Osteocyte (in vitro differentiated cells): ENCODE data around the gene ZFHX3. TPM values are rescaled to one million over a fixed set of nuclear protein-coding genes. Genes with fewer than 3 reads are reported as not detected.

Experiments used
- DNase-seq: peaks from one replicate; pipeline ENCODE4 v3.0.0; 2021; ENCODE audit warnings: mixed read lengths; ENCODE audit not compliant: unreplicated experiment; ENCODE audit errors: extremely low spot score
- H3K27ac Mint-ChIP-seq: one replicate; pipeline ENCODE4 v1.8.0; 2021; ENCODE audit warnings: mild to moderate bottlenecking, mixed read lengths; ENCODE audit not compliant: unreplicated experiment
- H3K27me3 Mint-ChIP-seq: one replicate; pipeline ENCODE4 v1.8.0; 2021; ENCODE audit warnings: mixed read lengths; ENCODE audit not compliant: unreplicated experiment
- H3K36me3 Mint-ChIP-seq: one replicate; pipeline ENCODE4 v1.8.0; 2021; ENCODE audit warnings: mixed read lengths; ENCODE audit not compliant: unreplicated experiment
- H3K4me1 Mint-ChIP-seq: one replicate; pipeline ENCODE4 v1.8.0; 2021; ENCODE audit warnings: mixed read lengths; ENCODE audit not compliant: unreplicated experiment
- H3K4me3 Mint-ChIP-seq: one replicate; pipeline ENCODE4 v1.8.0; 2021; ENCODE audit warnings: mild to moderate bottlenecking, moderate library complexity, mixed read lengths; ENCODE audit not compliant: unreplicated experiment
- H3K9me3 Mint-ChIP-seq: one replicate; pipeline ENCODE4 v1.8.0; 2021; ENCODE audit warnings: mixed read lengths; ENCODE audit not compliant: unreplicated experiment
- total RNA-seq: library from RNA; stranded (reverse); gene quantifications from 2 replicates; pipeline ENCODE4 v1.2.1, GENCODE V29; 2021
- TF ChIP-seq, protein P1 (sequence below): fragments of 200-600 bp; sonication (generic); IDR thresholded peaks from 2 replicates; pipeline ENCODE4 v1.5.0; 2021; ENCODE audit warnings: antibody characterized with exemption, mild to moderate bottlenecking, moderate library complexity

Gene ZFHX3
- total RNA-seq, 1 donor from 2014 or later: 89.1 TPM

GRCh38 chr16:73054498-73054812 is 6.5 kb upstream of the ZFHX3 start:
- DNase-seq: no peak
- Mint-ChIP-seq H3K9me3 (no peaks in the 10 kb centered on the region), H3K36me3 (peaks cover 6% of the 10 kb centered on the region), H3K27ac (no peak overlapping the region), H3K4me1 (peaks cover 10% of the 10 kb centered on the region), H3K27me3 (no peaks in the 10 kb centered on the region), H3K4me3 (peak overlapping the region; percentile 100)
- TF ChIP-seq, protein P1, sequence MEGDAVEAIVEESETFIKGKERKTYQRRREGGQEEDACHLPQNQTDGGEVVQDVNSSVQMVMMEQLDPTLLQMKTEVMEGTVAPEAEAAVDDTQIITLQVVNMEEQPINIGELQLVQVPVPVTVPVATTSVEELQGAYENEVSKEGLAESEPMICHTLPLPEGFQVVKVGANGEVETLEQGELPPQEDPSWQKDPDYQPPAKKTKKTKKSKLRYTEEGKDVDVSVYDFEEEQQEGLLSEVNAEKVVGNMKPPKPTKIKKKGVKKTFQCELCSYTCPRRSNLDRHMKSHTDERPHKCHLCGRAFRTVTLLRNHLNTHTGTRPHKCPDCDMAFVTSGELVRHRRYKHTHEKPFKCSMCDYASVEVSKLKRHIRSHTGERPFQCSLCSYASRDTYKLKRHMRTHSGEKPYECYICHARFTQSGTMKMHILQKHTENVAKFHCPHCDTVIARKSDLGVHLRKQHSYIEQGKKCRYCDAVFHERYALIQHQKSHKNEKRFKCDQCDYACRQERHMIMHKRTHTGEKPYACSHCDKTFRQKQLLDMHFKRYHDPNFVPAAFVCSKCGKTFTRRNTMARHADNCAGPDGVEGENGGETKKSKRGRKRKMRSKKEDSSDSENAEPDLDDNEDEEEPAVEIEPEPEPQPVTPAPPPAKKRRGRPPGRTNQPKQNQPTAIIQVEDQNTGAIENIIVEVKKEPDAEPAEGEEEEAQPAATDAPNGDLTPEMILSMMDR: no peak

- Mint-ChIP-seq H3K4me1 (peaks cover 9% of the 10 kb centered on the region), H3K27me3 (no peaks in the 10 kb centered on the region), H3K27ac (no peak overlapping the region), H3K4me3 (peak overlapping the region; percentile 100), H3K9me3 (no peaks in the 10 kb centered on the region), H3K36me3 (peaks cover 6% of the 10 kb centered on the region)
- no peak for DNase-seq
- TF ChIP-seq, protein P1: peak; percentile 36
These were observed 6.2 kb upstream of the ZFHX3 start for GRCh38 chr16:73054125-73054484.

DNA sequence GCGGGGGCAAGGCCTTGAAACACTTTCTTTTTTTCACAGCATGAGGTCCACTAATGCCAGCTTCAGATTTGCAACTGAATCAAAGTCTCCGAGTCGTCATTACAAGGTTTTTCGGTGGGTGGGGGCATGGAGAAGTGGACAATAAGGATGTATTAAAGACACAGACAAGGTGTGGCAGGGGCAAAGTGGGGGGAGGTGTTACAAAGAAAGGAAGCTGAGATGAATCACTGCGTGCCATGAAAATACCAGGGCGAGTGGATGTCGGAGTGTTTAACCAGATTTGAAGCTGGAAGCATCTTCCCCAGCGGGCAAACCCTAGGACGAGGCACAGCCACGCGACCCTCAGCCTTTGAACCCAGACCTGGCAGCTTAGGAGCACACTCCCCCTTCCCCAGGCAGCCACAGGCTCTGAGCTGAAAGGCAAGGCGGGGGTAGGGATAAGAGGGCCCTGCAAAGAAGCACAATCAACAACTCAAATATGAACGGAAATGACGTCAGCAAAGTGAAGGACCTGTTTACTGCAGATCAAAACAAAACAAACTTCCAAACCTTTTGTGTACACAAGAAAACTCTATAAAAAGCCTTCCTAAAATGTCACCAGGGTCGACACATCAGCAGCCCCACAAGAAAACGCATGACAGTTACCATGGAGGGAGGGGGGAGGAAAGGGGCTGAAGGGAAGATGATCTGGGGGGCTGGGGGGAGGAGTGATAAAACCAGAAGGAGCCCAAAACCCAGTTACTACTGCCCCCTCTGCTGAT is 5.6 kb upstream of the ZFHX3 start:
- Mint-ChIP-seq H3K27ac (no peak overlapping the region), H3K4me3 (no peak overlapping the region), H3K36me3 (peaks cover 6% of the 10 kb centered on the region), H3K9me3 (no peaks in the 10 kb centered on the region), H3K4me1 (peaks cover 9% of the 10 kb centered on the region), H3K27me3 (no peaks in the 10 kb centered on the region)
- no peak for DNase-seq
- TF ChIP-seq, protein P1: no peak

DNA sequence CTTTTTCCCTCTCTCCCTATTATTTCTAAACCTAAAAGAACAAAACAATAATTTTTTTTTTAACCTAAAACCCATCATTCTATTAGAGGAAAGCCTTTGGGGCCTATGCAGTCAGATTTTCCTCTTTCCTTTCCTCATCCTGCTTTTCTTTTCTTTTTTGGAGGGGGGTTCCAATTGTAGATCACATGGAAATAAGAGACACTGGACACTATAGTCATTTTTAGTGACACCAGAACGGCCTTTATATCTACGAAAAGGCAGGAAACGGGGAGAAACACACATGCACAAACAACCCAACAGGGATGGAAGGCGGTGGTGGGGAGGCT is 5.1 kb upstream of the ZFHX3 start:
- no peak overlapping the region for H3K4me3 Mint-ChIP-seq
- no peaks in the 10 kb centered on the region for H3K27me3 Mint-ChIP-seq
- no peak overlapping the region for H3K27ac Mint-ChIP-seq
- no peak for DNase-seq
- TF ChIP-seq, protein P1: no peak
- peaks cover 9% of the 10 kb centered on the region for H3K4me1 Mint-ChIP-seq
- H3K36me3 Mint-ChIP-seq: peaks cover 6% of the 10 kb centered on the region
- H3K9me3 Mint-ChIP-seq: no peaks in the 10 kb centered on the region

DNA sequence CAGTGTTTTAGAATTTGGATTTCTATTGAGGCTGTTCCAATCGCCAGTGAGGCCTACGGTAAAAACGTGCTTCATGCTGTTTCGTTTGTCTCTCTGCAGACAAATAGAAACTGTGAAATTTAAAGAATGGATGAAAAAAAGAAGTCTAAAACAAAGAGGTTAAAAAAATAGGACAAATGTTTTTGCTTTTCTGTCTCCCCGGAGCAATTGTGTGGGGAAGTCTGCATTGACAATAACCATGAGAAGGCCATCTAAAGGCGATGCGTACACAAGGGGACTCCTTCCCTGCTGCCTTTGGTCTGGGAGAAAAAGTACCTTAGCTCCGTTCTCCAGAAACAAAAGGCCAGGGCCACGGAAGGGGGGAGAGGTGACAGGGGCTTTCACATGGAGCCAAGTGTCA is 4.6 kb upstream of the ZFHX3 start:
- no peak for DNase-seq
- Mint-ChIP-seq H3K4me3 (no peak overlapping the region), H3K36me3 (peaks cover 6% of the 10 kb centered on the region), H3K9me3 (no peaks in the 10 kb centered on the region), H3K4me1 (peaks cover 9% of the 10 kb centered on the region), H3K27ac (no peak overlapping the region), H3K27me3 (no peaks in the 10 kb centered on the region)
- TF ChIP-seq, protein P1: no peak
